Right lobe of liver (tissue), 6 donors: Measurements from ENCODE around the gene CAMKV. TPM values are rescaled to one million over a fixed set of nuclear protein-coding genes. Genes with fewer than 3 reads are reported as not detected.
A peak's percentile ranks its signal among the peaks of the same experiment; 100 is the strongest.
"Not testable (repeated sequence)": the region's sequence is repeated elsewhere in the genome, so short reads cannot be mapped to it uniquely, and the experiment has no call there.

Source experiments
- ATAC-seq, 4 donors: fragments of 200-7000 bp; cut with Tn5 transposase; one replicate each; pipeline ENCODE4 v1.9.1; 2020; ENCODE audit warnings: mild to moderate bottlenecking in 4 of 4, moderate library complexity in 4 of 4
- DNase-seq, 3 donors: peaks; one replicate each; pipeline ENCODE4 v3.0.0-alpha.2; 2020
- H3K27ac ChIP-seq, 3 donors: fragments of 200-600 bp; one replicate each; pipeline ENCODE4 v1.8.0; 2022
- H3K27me3 ChIP-seq, 2 donors: fragments of 200-600 bp; one replicate each; pipeline ENCODE4 v1.8.0; 2022
- H3K36me3 ChIP-seq, 4 donors: fragments of 200-600 bp; sonication (generic) in 1 of 4; one replicate each; pipeline versions ENCODE4 v1.5.1 to v1.8.0; 2017 to 2022; ENCODE audit warnings: control low read depth in 1 of 4
- H3K4me1 ChIP-seq, 4 donors: fragments of 200-600 bp; sonication (generic) in 1 of 4; one replicate each; pipeline versions ENCODE4 v1.5.1 to v1.8.0; 2017 to 2022; ENCODE audit warnings: control low read depth in 1 of 4
- H3K4me3 ChIP-seq, 3 donors: fragments of 200-600 bp; one replicate each; pipeline ENCODE4 v1.8.0; 2022
- H3K9me3 ChIP-seq, 4 donors: fragments of 200-600 bp; sonication (generic) in 1 of 4; one replicate each; pipeline versions ENCODE4 v1.5.1 to v1.8.0; 2017 to 2022; ENCODE audit warnings: control low read depth in 1 of 4
- CTCF ChIP-seq, 4 donors: fragments of 200-600 bp in 3 of 4; fragments of 450-650 bp in 1 of 4; IDR thresholded peaks; one replicate each; pipeline versions ENCODE4 v1.5.1 to v1.8.0; 2016 to 2022; ENCODE audit warnings: antibody characterized with exemption in 4 of 4, mild to moderate bottlenecking in 2 of 4
- POLR2A ChIP-seq: fragments of 450-650 bp; IDR thresholded peaks from one replicate; pipeline ENCODE4 v1.6.1; 2017; ENCODE audit warnings: antibody characterized with exemption, mild to moderate bottlenecking
- WGBS: methylation state at CpG from one replicate; pipeline ENCODE4 v1.1.6; 2018; ENCODE audit warnings: low coverage, low lambda C conversion rate; ENCODE audit not compliant: insufficient coverage; ENCODE audit errors: missing lambda C conversion rate; 5-methylcytosine and 5-hydroxymethylcytosine counted together
- intact Hi-C, 2 donors: fragments of 100-400 bp; cut with DNase I; formaldehyde crosslinking; loops; one replicate each; pipeline versions ENCODE4 v1.11.2 to v1.14.1; 2022
- total RNA-seq, 6 experiments: library from RNA; depleted of rRNA in 2 of 6; stranded (reverse); fragments of >200 nt in 2 of 6; fragmentation: NEBNext Ultra II Directional in 3 of 6; extraction: Animal tissue kit (Norgen Biotek cat#: 25700) in 3 of 6; gene quantifications; one replicate each; pipeline versions ENCODE4 v1.1.0 to v1.2.4, GENCODE V29; 2016 to 2023
- donor health status: DM: no; HTN: yes; CAD: no.
- donor health status: DM: no; HTN: no; CAD: no.
- donor health status: DM: no; HTN: no; CAD: no.
- donor health status: DM: no; HTN: yes; CAD: no.
- donor health status: DM: no; HTN: yes; CAD: no.

CAMKV gene
- total RNA-seq, 6 experiments from 2014 or later: not detected

- no peak for TF ChIP-seq POLR2A
- TF ChIP-seq CTCF (IDR thresholded peaks at IDR 0.05): no peak
- H3K4me3 ChIP-seq: no peak overlapping the region
- no CpG with 5 or more reads among the region's 2 CpGs for WGBS
- intact Hi-C loops: loop anchor here (5.0 to 10.0 kb wide), 3 partner anchors 38 to 136 kb away; partner anchors contain the start of genes INKA1 (in 1 of the 2) and MST1R (in 1 of the 2)
- H3K4me1 ChIP-seq: peaks cover 0 to 4% (median 0%) of the 10 kb centered on the region in 4 donors
- H3K36me3 ChIP-seq: no peaks in the 10 kb centered on the region
- no peaks in the 10 kb centered on the region for H3K27me3 ChIP-seq
- H3K27ac ChIP-seq: no peak overlapping the region
- ATAC-seq (no peak), DNase-seq (no peak)
- H3K9me3 ChIP-seq: no peaks in the 10 kb centered on the region
Observed at GRCh38 chr3:49840388-49840787, 29.3 kb downstream of the CAMKV start.

- intact Hi-C loops: loop anchor here in 1 of 2 donors (5.0 kb wide), 1 partner anchor 37 kb away; the partner anchor contains the start of gene INKA1
- Histone ChIP-seq H3K27ac (no peak overlapping the region), H3K4me3 (peak overlapping the region in 1 of 3 donors; percentile 9), H3K36me3 (no peaks in the 10 kb centered on the region), H3K4me1 (peaks cover 0 to 4% (median 0%) of the 10 kb centered on the region in 4 donors), H3K27me3 (no peaks in the 10 kb centered on the region), H3K9me3 (no peaks in the 10 kb centered on the region)
- DNase-seq: peak; percentile 75 to 86 (median 78)
- TF ChIP-seq POLR2A (no peak), CTCF (IDR thresholded peaks at IDR 0.05) (peak; percentile 85 to 94 (median 91))
- WGBS: 47% methylated on average over 5 of the region's 6 CpGs
- ATAC-seq: peak; percentile 90 to 96 (median 94)
Observed at GRCh38 chr3:49839193-49839809, 30.4 kb downstream of the CAMKV start.

GRCh38 chr3:49831341-49831740 is 38.4 kb downstream of the CAMKV start:
- no peak for DNase-seq
- ATAC-seq: no peak
- no peaks in the 10 kb centered on the region for H3K36me3 ChIP-seq
- H3K4me1 ChIP-seq: no peaks in the 10 kb centered on the region
- H3K4me3 ChIP-seq: no peak overlapping the region
- no peak for TF ChIP-seq POLR2A
- no peak overlapping the region for H3K27ac ChIP-seq
- no peaks in the 10 kb centered on the region for H3K9me3 ChIP-seq
- H3K27me3 ChIP-seq: no peaks in the 10 kb centered on the region
- intact Hi-C loops: no loop called here
- WGBS: 70% methylated on average over 2 of the region's 3 CpGs

GRCh38 chr3:49826016-49826415 is 43.7 kb downstream of the CAMKV start:
- DNase-seq: no peak
- 91% methylated on average over 3 of the region's 6 CpGs for WGBS
- Histone ChIP-seq H3K9me3 (no peaks in the 10 kb centered on the region), H3K4me1 (no peaks in the 10 kb centered on the region), H3K27me3 (no peaks in the 10 kb centered on the region), H3K36me3 (no peaks in the 10 kb centered on the region), H3K27ac (no peak overlapping the region), H3K4me3 (no peak overlapping the region)
- TF ChIP-seq CTCF (IDR thresholded peaks at IDR 0.05): no peak
- TF ChIP-seq POLR2A: no peak
- no peak for ATAC-seq
- intact Hi-C loops: no loop called here

- intact Hi-C loops, H3K27me3 ChIP-seq, H3K4me3 ChIP-seq, H3K27ac ChIP-seq, H3K36me3 ChIP-seq, H3K4me1 ChIP-seq, H3K9me3 ChIP-seq, ATAC-seq, DNase-seq: not testable (repeated sequence)
- 100% methylated on average over 1 of the region's 3 CpGs for WGBS
Observed at GRCh38 chr3:49823131-49823530, 46.6 kb downstream of the CAMKV start.
